Esophagus squamous epithelium (tissue), 5 donors: ENCODE results near the gene NRIP1. TPM values are rescaled to one million over a fixed set of nuclear protein-coding genes. Genes with fewer than 3 reads are reported as not detected.

ENCODE experiments used
- DNase-seq: peaks from one replicate; lab custom pipeline; 2025; lab: John Stamatoyannopoulos, UW
- H3K27ac ChIP-seq, 4 donors: fragments of 200-600 bp; sonication (generic); one replicate each; pipeline ENCODE4 v1.5.1; 2016 to 2019; ENCODE audit warnings: mild to moderate bottlenecking in 1 of 4
- H3K27me3 ChIP-seq, 4 donors: fragments of 200-600 bp; sonication (generic); 1 replicate in 3 of 4; 2 replicates in 1 of 4; pipeline versions ENCODE4 v1.5.1 to v1.6.0; 2017 to 2021; ENCODE audit warnings: antibody characterized with exemption in 1 of 4
- H3K36me3 ChIP-seq, 3 donors: fragments of 200-600 bp; sonication (generic); one replicate each; pipeline ENCODE4 v1.5.1; 2016 to 2019
- H3K4me1 ChIP-seq, 3 donors: fragments of 200-600 bp; sonication (generic); one replicate each; pipeline ENCODE4 v1.5.1; 2017 to 2019
- H3K4me3 ChIP-seq, 4 donors: fragments of 200-600 bp; sonication (generic); 1 replicate in 3 of 4; 2 replicates in 1 of 4; pipeline ENCODE4 v1.5.1; 2016 to 2019; ENCODE audit warnings: mild to moderate bottlenecking in 2 of 4, moderate library complexity in 1 of 4
- H3K9me3 ChIP-seq, 3 donors: fragments of 200-600 bp; sonication (generic); one replicate each; pipeline ENCODE4 v1.5.1; 2016 to 2019
- POLR2A ChIP-seq, 4 donors: fragments of 450-650 bp; IDR thresholded peaks; one replicate each; pipeline ENCODE4 v1.6.1; 2017; ENCODE audit warnings: antibody characterized with exemption in 4 of 4, mild to moderate bottlenecking in 4 of 4, moderate library complexity in 3 of 4
- WGBS, 2 donors: methylation state at CpG; one replicate each; pipeline ENCODE4 v1.1.5; 2018; 5-methylcytosine and 5-hydroxymethylcytosine counted together
- intact Hi-C: fragments of 100-400 bp; cut with DNase I; formaldehyde crosslinking; loops from one replicate; pipeline ENCODE4 v1.15.0; 2022
- total RNA-seq, 4 donors: library from RNA; depleted of rRNA; stranded (reverse); fragments of >200 nt; gene quantifications; one replicate each; pipeline ENCODE4 v1.1.0, GENCODE V29; 2016
- TF ChIP-seq, protein P1 (sequence below), 6 experiments: fragments of 450-650 bp in 4 of 6; fragments of 200-600 bp in 2 of 6; sonication (generic) in 2 of 6; IDR thresholded peaks; one replicate each; pipeline ENCODE4 v1.5.1; 2016 to 2019; ENCODE audit warnings: antibody characterized with exemption in 6 of 6, mild to moderate bottlenecking in 4 of 6, moderate library complexity in 4 of 6
- donor health status: DM: yes; HTN: yes; CAD: no.

The NRIP1 gene
- total RNA-seq, 4 donors from 2014 or later = 13.2 to 37.0 (median 31.1) TPM

DNA sequence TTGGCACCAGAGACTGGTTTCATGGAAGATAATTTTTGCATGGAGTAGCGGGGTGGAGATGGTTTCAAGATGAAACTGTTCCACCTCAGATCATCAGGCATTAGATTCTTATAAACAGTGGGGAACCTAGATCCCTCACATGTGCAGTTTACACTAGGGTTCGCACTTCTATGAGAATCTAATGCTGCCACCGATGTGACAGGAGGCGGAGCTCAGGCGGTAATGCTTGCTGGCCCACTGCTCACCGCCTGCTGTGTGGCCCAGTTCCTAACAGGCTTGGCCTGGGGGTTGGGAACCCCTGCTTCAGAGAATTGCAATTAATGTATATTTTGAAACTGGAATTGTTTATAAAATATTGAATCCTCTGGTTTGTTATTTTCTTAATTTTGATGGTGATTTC, 92.1 kb downstream of the NRIP1 start:
- intact Hi-C loops = no loop called here
- Histone ChIP-seq H3K4me1 (no peaks in the 10 kb centered on the region), H3K27ac (no peak overlapping the region), H3K9me3 (no peaks in the 10 kb centered on the region), H3K27me3 (no peaks in the 10 kb centered on the region), H3K4me3 (no peak overlapping the region), H3K36me3 (peaks cover 0 to 14% (median 4%) of the 10 kb centered on the region in 3 donors)
- no peak for DNase-seq
- TF ChIP-seq, protein P1, sequence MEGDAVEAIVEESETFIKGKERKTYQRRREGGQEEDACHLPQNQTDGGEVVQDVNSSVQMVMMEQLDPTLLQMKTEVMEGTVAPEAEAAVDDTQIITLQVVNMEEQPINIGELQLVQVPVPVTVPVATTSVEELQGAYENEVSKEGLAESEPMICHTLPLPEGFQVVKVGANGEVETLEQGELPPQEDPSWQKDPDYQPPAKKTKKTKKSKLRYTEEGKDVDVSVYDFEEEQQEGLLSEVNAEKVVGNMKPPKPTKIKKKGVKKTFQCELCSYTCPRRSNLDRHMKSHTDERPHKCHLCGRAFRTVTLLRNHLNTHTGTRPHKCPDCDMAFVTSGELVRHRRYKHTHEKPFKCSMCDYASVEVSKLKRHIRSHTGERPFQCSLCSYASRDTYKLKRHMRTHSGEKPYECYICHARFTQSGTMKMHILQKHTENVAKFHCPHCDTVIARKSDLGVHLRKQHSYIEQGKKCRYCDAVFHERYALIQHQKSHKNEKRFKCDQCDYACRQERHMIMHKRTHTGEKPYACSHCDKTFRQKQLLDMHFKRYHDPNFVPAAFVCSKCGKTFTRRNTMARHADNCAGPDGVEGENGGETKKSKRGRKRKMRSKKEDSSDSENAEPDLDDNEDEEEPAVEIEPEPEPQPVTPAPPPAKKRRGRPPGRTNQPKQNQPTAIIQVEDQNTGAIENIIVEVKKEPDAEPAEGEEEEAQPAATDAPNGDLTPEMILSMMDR (IDR thresholded peaks at IDR 0.05) = no peak
- TF ChIP-seq POLR2A (IDR thresholded peaks at IDR 0.05) = no peak
- 94 to 98% methylated on average over 6 of the region's 6 CpGs for WGBS, 2 donors

DNA sequence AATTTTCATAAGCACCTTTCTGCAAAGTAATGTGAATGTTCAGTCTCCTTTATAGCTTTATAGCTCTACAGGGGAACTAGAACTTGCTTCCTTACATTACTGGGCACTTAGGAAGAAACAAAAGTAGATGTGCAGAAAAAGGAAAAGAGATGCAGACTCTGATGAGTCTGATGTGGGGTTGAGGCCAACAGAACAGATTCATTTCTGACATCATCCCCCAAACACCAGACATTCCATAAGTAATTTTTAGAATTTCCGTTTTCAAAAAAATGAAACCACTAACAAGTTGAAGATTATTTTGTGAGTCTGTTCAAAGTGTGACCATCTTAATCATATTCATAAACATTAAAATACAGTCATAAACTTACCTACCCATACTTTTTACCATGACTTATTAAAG, 96.0 kb downstream of the NRIP1 start:
- intact Hi-C loops = no loop called here
- WGBS, 2 donors = 78 to 91% methylated on average over 1 of the region's 1 CpG

DNA sequence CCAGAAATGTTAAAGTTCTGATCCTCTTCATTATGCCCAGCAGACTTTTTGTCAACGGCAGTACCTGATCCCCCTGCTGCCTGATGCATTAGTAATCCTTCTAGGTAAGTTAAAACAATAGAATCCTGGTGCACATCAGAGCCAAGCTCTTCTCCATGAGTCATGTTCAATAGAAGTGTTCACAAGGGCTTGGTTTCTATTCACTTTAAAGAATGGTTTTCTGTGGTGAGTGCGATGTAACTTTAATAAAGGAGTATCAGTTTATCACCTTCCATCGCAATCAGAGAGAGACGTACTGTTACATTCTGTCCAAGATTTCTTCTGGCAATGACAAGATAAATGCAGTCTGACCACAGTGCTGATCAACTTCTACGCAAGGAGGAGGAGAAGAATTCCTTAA, 96.8 kb downstream of the NRIP1 start:
- intact Hi-C loops = no loop called here
- H3K27ac ChIP-seq = no peak overlapping the region
- no peaks in the 10 kb centered on the region for H3K27me3 ChIP-seq
- no peaks in the 10 kb centered on the region for H3K4me1 ChIP-seq
- H3K36me3 ChIP-seq = peaks cover 0 to 30% (median 15%) of the 10 kb centered on the region in 3 donors
- TF ChIP-seq POLR2A (IDR thresholded peaks at IDR 0.05) = no peak
- TF ChIP-seq, protein P1 (IDR thresholded peaks at IDR 0.05) = no peak
- DNase-seq = no peak
- H3K4me3 ChIP-seq = no peak overlapping the region
- 70 to 84% methylated on average over 5 of the region's 5 CpGs for WGBS, 2 donors
- H3K9me3 ChIP-seq = no peaks in the 10 kb centered on the region

More for the DNA sequence above, 96.0 kb downstream of the NRIP1 start:
- H3K9me3 ChIP-seq = no peaks in the 10 kb centered on the region
- no peak for DNase-seq
- no peaks in the 10 kb centered on the region for H3K4me1 ChIP-seq
- H3K27ac ChIP-seq = no peak overlapping the region
- TF ChIP-seq POLR2A (IDR thresholded peaks at IDR 0.05) = no peak
- TF ChIP-seq, protein P1 (IDR thresholded peaks at IDR 0.05) = no peak
- H3K36me3 ChIP-seq = peaks cover 0 to 26% (median 15%) of the 10 kb centered on the region in 3 donors
- H3K27me3 ChIP-seq = no peaks in the 10 kb centered on the region
- H3K4me3 ChIP-seq = no peak overlapping the region

DNA sequence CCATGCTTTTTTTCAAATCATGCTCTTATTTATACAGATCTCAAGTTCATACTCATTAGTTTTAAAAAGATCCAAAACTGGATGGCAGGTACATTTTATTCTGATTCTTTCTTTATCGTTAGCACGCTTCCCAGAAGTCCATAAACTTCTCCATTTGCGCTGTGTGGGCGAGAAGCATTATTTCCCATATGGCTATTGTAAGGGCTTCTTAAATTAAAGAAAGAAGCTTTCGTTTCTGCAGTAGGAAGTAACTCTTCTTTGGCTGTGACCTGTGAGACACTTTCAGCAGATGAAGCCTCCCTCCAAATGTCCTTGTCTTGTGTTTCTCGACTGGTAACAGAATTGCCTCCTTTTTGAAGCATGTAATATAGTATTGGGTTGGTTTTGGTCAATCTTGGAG, 100.2 kb downstream of the NRIP1 start:
- no peak for DNase-seq
- H3K9me3 ChIP-seq = no peaks in the 10 kb centered on the region
- H3K4me1 ChIP-seq = no peaks in the 10 kb centered on the region
- no peaks in the 10 kb centered on the region for H3K27me3 ChIP-seq
- TF ChIP-seq POLR2A (IDR thresholded peaks at IDR 0.05) = no peak
- TF ChIP-seq, protein P1 (IDR thresholded peaks at IDR 0.05) = no peak
- WGBS, 2 donors = 79 to 96% methylated on average over 6 of the region's 6 CpGs
- H3K27ac ChIP-seq = no peak overlapping the region
- peaks cover 0 to 30% (median 15%) of the 10 kb centered on the region in 3 donors for H3K36me3 ChIP-seq
- intact Hi-C loops = no loop called here
- H3K4me3 ChIP-seq = no peak overlapping the region

DNA sequence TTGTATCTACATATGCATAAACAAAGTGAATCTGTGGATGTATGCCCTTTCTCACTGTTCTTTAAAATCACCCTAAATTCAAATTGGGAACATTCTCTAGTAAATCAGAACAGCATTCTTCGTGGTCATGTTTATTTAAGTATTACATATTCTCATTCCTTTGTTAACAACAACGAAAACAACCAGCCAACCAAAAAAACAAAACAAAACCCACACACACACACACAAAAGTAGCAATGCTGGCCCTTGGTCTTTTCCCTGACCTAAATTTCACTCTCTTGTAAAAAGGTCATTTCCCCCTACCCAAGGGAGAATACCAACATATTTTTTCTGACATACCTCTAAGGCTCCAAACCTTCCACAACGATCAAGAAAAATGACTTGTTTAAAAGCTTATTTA, 102.6 kb downstream of the NRIP1 start:
- Histone ChIP-seq H3K27me3 (no peaks in the 10 kb centered on the region), H3K4me1 (no peaks in the 10 kb centered on the region), H3K27ac (no peak overlapping the region), H3K4me3 (no peak overlapping the region), H3K36me3 (peaks cover 0 to 16% (median 6%) of the 10 kb centered on the region in 3 donors), H3K9me3 (no peaks in the 10 kb centered on the region)
- no peak for DNase-seq
- WGBS, 2 donors = 49 to 65% methylated on average over 3 of the region's 3 CpGs
- intact Hi-C loops = no loop called here
- TF ChIP-seq POLR2A (IDR thresholded peaks at IDR 0.05) = no peak
- TF ChIP-seq, protein P1 (IDR thresholded peaks at IDR 0.05) = no peak
